Mucosa of descending colon (tissue), 3 donors: ENCODE measurements around the gene NAMPT. TPM values are rescaled to one million over a fixed set of nuclear protein-coding genes. Genes with fewer than 3 reads are reported as not detected.
"Not testable (repeated sequence)": the region's sequence is repeated elsewhere in the genome, so short reads cannot be mapped to it uniquely, and the experiment has no call there.

Experiments used
- ATAC-seq: fragments of 200-7000 bp; cut with Tn5 transposase; one replicate; pipeline ENCODE4 v1.9.1; 2020; ENCODE audit warnings: mild to moderate bottlenecking, moderate library complexity
- DNase-seq, 3 donors: peaks; one replicate each; pipeline ENCODE4 v3.0.0-alpha.2; 2020
- H3K36me3 ChIP-seq: fragments of 200-600 bp; one replicate; pipeline ENCODE4 v1.8.0; 2021; ENCODE audit warnings: low read depth, mild to moderate bottlenecking
- H3K4me1 ChIP-seq: fragments of 200-600 bp; one replicate; pipeline ENCODE4 v1.8.0; 2021; ENCODE audit warnings: low read depth, mild to moderate bottlenecking
- H3K4me3 ChIP-seq: fragments of 200-600 bp; one replicate; pipeline ENCODE4 v1.8.0; 2021; ENCODE audit warnings: mild to moderate bottlenecking
- H3K9me3 ChIP-seq: fragments of 200-600 bp; one replicate; pipeline ENCODE4 v1.8.0; 2021; ENCODE audit warnings: mild to moderate bottlenecking
- CTCF ChIP-seq: fragments of 200-600 bp; IDR thresholded peaks from one replicate; pipeline ENCODE4 v1.8.0; 2022; ENCODE audit warnings: antibody characterized with exemption, mild to moderate bottlenecking
- intact Hi-C, 2 donors: fragments of 100-400 bp; cut with DNase I in 1 of 2; cut with micrococcal nuclease in 1 of 2; formaldehyde crosslinking; loops; one replicate each; pipeline versions ENCODE4 v1.11.0 to v1.11.1; 2022; cut with DNase I, micrococcal nuclease
- total RNA-seq, 3 donors: library from RNA; stranded (reverse); fragmentation: NEBNext Ultra II Directional in 2 of 3; extraction: Animal tissue kit (Norgen Biotek cat#: 25700) in 2 of 3; gene quantifications; one replicate each; pipeline versions ENCODE4 v1.2.1 to v1.2.4, GENCODE V29; 2021 to 2023
- donor health status: DM: no; HTN: no; CAD: no; lungs with moderate emphysema.
- donor health status: DM: no; HTN: no; CAD: no.
- donor health status: DM: no; HTN: yes; CAD: no.

Gene NAMPT
- total RNA-seq, 3 donors from 2014 or later, result 102 to 206 (median 118) TPM

- Histone ChIP-seq H3K9me3 (no peaks in the 10 kb centered on the region), H3K36me3 (no peaks in the 10 kb centered on the region), H3K4me1 (peaks cover 5% of the 10 kb centered on the region), H3K4me3 (no peak overlapping the region)
- no peak for TF ChIP-seq CTCF
- intact Hi-C loops, result no loop called here
- DNase-seq (no peak), ATAC-seq (no peak)
These were observed 68.8 kb downstream of the NAMPT start for GRCh38 chr7:106215868-106216516.

DNA sequence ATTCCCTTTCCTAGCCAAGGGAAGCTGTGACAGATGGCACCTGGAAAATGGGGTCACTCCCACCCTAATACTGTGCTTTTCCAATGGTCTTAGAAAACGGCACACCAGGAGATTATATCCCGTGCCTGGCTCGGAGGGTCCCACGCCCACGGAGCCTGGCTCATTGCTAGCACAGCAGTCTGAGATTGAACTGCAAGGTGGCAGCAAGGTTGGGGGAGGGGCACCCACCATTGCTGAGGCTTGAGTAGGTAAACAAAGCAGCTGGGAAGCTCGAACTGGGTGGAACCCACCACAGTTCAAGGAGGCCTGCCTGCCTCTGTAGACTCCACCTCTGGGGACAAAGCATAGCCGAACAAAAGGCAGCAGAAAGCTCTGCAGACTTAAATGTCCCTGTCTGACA, 75.8 kb downstream of the NAMPT start:
- ATAC-seq, intact Hi-C loops, H3K36me3 ChIP-seq, H3K4me3 ChIP-seq, DNase-seq, H3K9me3 ChIP-seq, H3K4me1 ChIP-seq: not testable (repeated sequence)

DNA sequence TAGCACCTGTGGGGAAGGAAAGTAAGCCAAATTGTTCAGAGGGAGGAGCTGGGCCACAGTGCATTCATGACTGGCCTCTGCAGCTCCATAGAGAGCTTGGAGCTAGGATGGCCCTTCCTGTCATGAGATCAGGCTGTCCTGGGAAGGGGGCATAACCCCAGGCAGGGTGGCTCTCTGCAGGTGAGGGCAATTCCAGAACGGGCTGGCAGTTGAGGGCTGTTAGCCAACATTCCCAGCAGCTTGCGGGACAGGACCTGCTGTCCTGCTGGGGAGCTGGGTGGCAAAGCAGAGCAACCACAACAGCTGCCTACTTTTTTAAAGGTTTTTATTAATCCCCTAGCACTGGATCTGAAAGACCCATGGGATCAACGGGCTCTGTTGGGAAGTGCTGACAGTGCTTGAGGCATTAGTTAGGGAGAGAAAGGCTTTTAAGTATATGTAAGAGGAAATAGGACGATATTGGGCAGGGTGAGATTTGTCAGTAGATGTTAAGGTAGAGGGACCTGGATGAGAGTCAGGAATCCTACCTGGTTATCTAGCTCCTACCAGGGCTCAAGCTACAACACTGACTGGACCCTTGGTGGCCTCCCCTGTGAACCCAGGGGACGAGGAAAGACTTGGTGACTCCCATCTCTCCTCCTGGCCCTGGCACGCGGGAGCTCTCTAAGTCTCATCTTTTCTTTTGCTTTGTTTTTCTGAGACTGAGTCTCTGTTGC, 77.8 kb downstream of the NAMPT start:
- ATAC-seq (no peak), DNase-seq (no peak)
- H3K4me1 ChIP-seq, result no peaks in the 10 kb centered on the region
- H3K4me3 ChIP-seq, result no peak overlapping the region
- no peak for TF ChIP-seq CTCF
- intact Hi-C loops, result no loop called here
- no peaks in the 10 kb centered on the region for H3K9me3 ChIP-seq
- no peaks in the 10 kb centered on the region for H3K36me3 ChIP-seq

- no peak for ATAC-seq
- no peaks in the 10 kb centered on the region for H3K4me1 ChIP-seq
These were observed 79.1 kb downstream of the NAMPT start for GRCh38 chr7:106205621-106206222.

GRCh38 chr7:106203473-106203872, 81.3 kb downstream of the NAMPT start:
- H3K9me3 ChIP-seq, result no peaks in the 10 kb centered on the region
- no peaks in the 10 kb centered on the region for H3K36me3 ChIP-seq
- no peaks in the 10 kb centered on the region for H3K4me1 ChIP-seq
- DNase-seq, result no peak
- intact Hi-C loops, result no loop called here
- no peak for ATAC-seq
- TF ChIP-seq CTCF, result no peak
- no peak overlapping the region for H3K4me3 ChIP-seq

More at GRCh38 chr7:106205621-106206222, 79.1 kb downstream of the NAMPT start:
- H3K9me3 ChIP-seq, result no peaks in the 10 kb centered on the region
- no peak overlapping the region for H3K4me3 ChIP-seq
- no peak for TF ChIP-seq CTCF
- intact Hi-C loops, result no loop called here
- DNase-seq, result no peak
- H3K36me3 ChIP-seq, result no peaks in the 10 kb centered on the region

- Histone ChIP-seq H3K9me3 (no peaks in the 10 kb centered on the region), H3K4me1 (no peaks in the 10 kb centered on the region), H3K36me3 (no peaks in the 10 kb centered on the region), H3K4me3 (no peak overlapping the region)
- DNase-seq (no peak), ATAC-seq (no peak)
- intact Hi-C loops, result no loop called here
- TF ChIP-seq CTCF, result no peak
These were observed 83.6 kb downstream of the NAMPT start for GRCh38 chr7:106201164-106201563.
